GM12873 (cell line): Measurements from ENCODE around the gene ATXN2.

Experiments used
- TF ChIP-seq, protein P1 (sequence below): IDR thresholded peaks from 2 replicates; pipeline ENCODE4 v1.5.1; 2012; ENCODE audit warnings: low read depth, mild to moderate bottlenecking, moderate library complexity, low read length, control low read depth; ENCODE audit not compliant: insufficient read depth; ENCODE audit errors: missing control alignments

ATXN2 gene

DNA sequence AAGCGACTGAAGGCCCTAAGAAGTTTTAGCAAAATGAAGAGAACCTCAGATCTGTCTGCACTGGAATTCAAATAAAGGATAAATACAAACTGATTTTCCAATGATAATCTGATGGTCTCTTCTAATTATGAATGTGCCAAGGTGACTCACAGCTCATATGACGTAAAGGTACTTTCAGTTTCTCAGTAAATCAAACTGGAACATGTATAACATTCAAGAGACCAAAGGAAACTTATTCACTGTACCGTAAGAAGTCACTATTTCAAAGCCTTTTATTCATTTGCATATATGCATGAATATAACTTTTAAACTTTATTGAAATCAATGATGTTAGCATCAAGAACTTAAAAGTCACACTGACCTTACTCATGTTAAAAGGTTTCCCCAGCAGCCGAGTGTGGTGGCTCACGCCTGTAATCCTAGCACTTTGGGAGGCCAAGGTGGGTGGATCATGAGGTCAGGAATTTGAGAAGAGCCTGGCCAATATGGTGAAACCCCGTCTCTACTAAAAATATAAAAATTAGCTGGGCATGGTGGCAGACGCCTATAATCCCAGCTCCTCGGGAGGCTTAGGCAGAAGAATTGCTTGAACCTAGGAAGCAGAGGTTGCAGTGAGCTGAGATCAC is 52.2 kb downstream of the ATXN2 start:
- TF ChIP-seq, protein P1, sequence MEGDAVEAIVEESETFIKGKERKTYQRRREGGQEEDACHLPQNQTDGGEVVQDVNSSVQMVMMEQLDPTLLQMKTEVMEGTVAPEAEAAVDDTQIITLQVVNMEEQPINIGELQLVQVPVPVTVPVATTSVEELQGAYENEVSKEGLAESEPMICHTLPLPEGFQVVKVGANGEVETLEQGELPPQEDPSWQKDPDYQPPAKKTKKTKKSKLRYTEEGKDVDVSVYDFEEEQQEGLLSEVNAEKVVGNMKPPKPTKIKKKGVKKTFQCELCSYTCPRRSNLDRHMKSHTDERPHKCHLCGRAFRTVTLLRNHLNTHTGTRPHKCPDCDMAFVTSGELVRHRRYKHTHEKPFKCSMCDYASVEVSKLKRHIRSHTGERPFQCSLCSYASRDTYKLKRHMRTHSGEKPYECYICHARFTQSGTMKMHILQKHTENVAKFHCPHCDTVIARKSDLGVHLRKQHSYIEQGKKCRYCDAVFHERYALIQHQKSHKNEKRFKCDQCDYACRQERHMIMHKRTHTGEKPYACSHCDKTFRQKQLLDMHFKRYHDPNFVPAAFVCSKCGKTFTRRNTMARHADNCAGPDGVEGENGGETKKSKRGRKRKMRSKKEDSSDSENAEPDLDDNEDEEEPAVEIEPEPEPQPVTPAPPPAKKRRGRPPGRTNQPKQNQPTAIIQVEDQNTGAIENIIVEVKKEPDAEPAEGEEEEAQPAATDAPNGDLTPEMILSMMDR, result no peak

DNA sequence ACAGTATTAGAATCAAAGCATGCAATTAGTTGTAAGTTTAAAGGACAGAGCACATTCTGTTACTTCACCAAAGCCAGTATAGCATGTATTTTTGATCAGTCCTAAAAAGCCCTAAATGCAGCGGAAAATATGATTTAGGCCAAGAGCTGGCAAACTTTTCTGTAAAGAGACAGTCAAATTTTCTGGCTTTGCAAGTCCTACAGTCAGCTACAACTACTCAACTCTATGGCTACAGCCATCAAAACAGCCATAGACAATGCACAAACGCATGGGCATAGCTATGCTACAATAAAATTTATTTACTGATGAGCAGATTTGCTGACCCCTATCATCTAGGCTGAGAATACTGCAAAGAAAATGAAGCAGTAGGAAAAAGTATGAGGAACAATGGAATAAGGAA is 52.9 kb downstream of the ATXN2 start:
- TF ChIP-seq, protein P1, result no peak

DNA sequence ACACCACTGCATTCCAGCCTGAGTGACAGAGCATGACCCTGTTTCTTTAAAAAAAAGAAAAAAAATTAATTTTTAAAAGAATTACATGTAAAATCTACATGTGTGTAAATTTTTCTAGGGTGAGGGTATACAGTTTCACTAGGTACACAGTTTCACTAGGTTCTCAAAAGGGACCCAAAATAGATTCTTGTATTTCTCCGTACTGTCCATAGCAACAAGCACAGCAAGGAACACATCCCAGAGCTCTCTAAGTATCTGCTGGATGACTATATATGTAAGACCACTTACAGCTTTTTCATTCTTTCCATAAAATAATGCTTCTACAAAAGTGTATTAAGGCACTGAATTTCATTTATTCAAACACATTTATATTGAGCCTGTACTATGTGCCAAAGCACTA is 55.1 kb downstream of the ATXN2 start:
- TF ChIP-seq, protein P1, result no peak

DNA sequence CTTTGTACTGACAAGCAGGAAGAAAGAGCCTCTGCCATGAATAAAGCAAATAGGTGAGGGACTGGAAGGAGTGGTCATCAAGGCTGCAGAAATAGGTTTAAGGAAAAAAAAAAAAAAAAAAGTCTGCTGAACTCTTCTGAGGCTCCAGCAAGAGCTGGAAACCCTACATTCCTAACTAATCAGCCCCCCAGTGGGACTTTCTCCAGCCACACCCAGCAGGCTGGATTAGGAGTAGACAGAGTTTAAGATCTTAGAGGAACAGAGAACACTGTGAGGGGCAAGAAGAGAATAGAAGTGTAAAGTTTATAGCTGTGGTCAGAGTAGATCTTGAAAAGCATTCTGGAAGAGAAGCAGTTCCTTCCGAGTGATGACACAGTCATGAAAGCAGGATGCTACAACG is 66.4 kb downstream of the ATXN2 start:
- TF ChIP-seq, protein P1, result no peak

DNA sequence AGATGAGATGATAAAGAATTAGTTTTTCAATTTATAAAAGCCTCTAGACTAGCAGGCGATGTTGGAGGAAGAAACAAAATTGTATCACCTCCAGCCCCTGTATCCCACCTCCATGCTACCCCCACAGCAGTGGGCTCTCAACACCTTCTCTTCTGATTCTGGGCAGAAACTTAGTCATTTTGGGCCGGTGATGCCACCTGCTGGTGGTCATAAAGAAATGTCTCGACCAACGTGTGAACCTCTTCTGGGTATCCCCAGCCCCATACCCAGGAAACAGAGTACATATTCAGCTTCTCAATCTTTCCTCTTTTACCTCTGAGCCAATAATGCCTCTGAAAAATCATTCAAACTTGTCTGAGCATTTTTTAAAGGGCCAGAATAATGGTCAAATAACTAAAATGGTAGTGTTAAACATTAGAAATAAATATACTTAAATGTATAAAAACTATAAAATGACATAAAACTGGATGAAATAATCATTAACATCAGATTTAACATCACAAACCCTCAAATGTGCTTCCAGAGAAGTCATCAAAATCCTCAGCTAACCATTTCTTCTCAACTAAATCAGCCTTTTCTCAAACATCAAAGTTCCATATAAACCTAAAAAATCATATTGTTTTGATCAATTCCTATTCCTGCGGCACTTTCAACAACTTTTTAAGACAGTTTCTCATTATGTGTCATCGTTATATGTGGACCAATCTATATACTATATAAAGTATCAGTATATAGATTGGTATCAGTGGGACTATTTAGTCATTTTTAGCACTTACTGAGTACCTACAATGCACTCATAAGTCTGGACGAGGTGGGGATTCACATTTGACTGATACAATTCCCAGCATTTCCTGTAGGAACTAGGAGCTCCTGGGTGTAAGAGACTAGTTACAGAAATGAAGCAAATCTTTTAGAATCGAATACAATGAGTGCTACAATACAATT is 69.4 kb downstream of the ATXN2 start:
- TF ChIP-seq, protein P1, result peak; percentile 79

DNA sequence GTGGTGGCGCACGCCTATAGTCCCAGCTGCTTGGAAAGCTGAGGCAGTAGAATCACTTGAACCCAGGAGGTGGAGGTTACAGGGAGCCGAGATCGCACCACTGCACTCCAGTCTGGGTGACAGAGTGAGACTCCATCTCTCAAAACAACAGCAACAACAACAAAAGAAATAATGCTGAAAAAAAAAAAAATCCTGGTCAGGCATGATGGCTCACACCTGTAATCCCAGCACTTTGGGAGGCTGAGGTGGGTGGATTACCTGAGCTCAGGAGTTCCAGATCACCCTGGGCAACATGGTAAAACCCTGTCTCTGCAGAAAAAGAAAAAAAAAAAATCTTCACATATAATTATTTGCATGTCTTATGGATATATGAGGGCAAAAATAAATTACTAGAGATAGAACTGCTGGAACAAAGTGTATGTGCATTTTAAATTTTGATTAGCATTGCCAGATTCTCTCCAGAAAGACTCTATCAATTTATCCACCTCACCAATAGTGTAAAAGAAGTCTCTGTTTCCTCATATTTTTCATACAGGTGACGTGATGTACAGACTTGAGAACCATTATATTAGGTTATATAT is 75.4 kb downstream of the ATXN2 start:
- TF ChIP-seq, protein P1, result no peak

DNA sequence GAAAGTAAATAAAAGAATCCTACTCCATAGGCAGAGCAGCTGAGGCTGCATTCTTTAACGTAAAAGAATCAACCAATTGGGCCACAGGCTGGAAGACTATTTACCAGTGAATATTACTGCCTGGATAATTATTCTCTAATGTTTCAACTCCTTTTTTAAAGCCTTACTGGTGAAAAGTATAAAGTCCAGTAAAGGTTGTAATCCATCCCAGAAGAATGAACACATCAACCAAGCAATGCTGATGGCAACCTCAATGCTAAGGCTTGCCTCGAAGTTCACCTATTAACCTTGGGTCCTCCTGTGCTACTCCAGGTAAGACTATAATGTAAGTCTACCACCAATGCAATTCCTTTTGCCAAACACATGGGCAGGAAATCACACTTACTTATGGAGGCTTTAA is 77.3 kb downstream of the ATXN2 start:
- TF ChIP-seq, protein P1, result no peak
